ENCODE measurements around the gene DPP8.
A peak's percentile ranks its signal among the peaks of the same experiment; 100 is the strongest.
"Not testable (repeated sequence)": the region's sequence is repeated elsewhere in the genome, so short reads cannot be mapped to it uniquely, and the experiment has no call there.

The DPP8 gene

DNA sequence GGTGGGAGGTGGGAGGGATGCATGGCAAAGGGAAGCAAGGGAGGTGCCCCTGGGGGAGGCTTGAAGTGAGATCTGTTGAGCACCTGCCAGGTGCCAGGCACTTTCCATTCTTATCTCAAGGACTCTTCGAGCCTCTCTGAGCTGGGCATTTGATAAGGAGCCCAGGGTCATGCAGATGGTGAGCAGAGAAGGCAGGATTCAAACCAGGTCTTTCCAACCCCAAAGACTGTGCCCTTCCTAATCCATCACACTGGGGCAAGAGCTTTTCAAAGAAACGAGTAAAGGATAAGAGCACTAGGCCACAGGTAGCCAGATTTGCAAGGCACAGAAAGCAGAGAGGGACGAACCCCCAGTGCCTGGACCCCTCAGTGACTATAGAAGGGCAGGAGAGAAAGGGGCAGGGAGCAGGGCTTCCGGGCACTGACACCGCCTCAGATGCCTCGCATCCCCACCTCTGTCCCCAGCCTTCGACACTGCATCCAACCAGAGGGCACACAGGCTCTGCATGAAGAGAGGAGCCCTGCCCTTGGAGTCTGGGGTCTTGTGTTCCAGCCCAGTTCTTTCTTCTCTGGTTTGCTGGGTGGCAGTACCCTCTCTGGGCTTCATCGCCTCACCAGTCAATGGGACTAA lies 115.8 kb downstream of the DPP8 start:
- no peak for DNase-seq

DNA sequence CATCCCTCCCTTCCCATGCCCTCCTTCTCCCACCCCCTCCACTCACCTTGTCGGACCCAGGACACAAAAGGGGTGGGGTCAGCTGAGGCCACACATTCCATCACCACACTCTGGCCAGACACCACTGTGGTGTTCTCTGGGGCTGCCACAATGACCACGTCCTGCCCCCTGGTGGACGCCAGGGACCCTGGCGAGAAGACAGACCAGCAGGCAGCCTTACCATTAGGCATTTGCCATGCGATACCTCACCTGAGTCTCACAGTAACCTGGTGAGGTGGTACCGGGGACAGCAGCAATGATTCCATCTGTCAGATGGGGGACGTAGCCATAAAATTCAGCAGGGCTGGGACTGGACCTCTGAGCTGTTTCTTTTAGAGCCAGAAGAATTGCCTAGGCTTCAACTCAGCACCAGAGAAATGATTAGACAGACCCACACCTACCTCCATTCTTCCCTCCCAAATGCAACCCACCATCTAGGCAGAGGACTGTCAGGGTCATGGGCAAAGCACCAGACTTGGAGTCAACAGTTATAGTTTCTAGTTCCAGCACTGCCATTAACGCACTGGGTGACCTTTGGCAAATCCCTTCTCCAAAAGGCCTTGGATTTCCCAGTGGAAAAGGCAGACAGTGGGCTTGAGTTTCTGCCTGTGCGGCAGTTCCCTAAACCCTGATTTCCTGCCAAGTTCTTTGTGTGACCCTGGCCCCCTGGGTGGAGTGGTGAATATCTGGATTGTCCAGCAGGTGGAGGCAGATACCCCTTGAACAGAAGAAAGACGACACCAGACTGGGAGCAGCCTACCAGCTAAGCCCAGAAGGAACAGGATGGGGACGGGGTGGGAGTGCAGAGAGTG lies 116.5 kb downstream of the DPP8 start:
- DNase-seq: peak; percentile 31

DNA sequence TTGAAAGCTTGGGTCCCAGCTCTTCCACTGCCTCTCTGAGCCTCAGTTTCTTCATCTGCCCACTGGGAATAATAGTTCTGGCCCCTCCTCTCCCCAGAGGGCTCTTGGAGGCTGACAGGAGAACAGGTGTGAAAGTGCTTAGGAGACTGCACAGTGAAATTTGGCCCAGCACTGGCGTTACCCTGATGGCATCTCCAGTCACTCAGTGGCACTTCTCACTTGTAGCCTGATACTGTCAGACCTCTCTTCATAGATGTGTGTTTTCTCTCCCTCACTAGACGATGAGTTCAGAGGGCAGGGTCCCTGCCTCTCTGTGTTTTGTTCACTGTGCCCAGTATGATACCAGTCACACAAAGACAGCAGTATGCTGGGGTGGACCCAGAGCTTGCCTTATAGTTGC lies 117.5 kb downstream of the DPP8 start:
- DNase-seq: no peak

DNA sequence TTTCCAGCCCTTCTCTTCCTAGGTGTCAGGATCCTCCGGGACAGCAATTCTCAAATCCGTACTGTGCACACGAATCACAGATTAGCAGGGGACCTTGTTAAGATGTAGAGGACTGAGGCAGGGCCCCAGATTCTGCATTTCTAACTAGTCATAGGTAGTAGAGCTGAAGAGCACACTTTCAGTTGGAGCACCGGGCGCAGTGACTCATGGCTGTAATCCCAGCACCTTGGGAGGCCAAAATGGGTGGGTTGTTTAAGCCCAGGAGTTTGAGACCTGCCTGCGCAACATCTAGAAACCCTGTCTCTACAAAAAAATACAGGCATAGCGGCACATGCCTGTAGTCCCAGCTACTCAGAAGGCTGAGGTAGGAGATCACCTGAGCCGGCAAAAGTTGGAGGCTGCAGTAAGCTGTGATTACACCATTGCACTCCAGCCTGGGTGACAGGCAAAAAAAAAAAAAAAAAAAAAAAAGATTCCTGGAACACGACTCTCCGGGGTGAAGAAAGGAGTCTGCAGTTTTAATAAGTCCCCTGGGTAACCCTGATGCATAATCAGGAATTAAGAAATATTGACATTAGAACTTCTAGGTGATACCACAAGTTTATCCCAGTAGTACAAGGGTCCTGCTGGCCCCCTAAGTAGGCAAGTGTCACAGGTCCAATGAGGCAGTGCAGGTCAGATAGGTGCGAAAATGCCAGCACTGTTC lies 118.3 kb downstream of the DPP8 start:
- no peak for DNase-seq

DNA sequence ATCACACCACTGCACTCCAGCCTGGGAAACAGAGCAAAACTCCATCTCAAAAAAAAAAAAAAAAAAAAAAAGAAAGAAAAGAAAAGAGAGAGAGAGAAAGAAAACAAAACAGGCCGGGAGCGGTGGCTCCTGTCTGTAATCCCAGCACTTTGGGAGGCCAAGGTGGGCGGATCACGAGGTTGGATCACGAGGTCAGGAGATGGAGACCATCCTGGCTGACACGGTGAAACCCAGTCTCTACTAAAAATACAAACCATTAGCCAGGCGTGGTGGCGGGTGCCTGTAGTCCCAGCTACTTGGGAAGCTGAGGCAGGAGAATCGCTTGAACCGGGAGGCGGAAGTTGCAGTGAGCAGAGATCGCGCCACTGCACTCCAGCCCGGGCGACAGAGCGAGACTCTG lies 119.0 kb downstream of the DPP8 start:
- not testable (repeated sequence) for DNase-seq

DNA sequence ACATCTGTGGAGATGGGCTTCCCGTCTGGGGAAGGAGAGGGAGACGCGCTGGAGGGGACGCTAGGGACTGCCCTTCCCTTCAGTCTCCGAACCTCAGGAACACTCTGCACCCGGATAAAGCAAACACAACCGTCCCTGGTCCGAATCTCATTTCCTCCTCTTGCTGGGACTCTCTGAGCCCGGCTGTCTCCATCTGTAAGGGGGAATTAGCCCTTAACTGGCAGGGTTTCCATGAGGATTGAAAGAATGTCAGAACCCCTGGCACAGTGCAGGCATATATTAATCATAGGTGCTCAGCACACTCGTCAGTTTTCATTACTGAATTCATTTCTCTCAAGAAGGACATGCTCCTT lies 120.5 kb downstream of the DPP8 start:
- DNase-seq: no peak

DNA sequence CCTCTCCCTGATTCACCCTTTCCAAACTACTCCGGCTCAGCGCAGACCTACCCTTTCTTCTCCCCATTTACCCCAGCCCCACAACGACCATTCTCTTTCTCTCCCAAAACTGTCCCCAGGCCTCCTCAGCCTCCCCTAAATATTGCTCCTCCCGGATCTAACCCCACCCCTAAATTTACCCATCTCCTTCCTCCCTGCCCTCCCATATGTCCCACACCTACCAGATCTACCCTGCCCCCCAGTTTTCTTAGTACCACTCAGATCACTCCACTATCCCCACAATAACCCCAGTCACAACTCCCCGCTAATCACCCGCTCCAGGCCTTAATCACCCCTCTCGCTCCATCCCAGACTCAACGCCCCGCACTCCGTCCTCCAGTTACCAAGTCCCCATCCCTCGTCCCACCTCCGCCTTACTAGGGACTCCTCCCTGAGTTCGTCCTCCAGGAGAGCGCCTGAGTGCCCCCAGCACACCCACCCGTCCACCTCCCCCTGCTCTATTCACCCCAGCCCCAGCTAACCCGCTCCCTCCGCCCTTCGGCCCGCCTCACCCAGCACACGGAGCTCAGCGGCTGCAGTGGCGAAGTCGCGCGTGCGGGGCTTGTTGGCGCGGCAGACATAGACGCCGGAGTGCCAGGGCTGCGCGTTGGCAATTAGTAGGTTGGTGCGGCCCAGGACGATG lies 121.1 kb downstream of the DPP8 start:
- no peak for DNase-seq

DNA sequence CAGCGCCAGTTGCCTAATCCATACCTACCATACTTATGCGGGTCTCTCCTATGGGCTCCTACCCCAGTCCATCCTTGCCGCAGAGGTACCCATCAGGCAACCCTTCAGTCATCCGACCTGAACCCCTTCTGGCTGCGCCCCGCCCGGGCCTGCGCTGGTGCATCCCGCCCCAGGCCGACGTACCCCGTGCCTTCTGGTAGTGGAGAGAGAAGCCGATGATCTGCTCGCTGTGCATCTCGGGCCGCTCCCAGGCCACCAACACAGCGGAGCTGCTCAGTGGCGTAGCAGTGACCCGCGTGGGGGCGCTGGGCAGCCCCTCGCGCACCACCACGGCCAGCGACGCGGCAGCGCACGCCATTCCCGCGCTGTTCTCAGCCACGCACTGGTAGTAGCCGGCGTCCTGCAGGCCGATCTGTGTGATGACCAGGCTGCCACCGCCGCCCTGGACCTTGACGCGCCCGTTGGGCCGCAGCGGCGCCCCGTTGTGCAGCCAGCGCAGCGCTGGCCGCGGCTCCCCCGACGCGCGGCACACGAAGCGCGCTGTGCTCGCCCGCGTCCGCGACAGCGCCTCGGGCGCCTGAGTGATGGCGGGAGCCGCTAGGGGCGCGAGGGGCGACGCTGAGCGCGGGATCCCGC lies 121.8 kb downstream of the DPP8 start:
- no peak for DNase-seq

DNA sequence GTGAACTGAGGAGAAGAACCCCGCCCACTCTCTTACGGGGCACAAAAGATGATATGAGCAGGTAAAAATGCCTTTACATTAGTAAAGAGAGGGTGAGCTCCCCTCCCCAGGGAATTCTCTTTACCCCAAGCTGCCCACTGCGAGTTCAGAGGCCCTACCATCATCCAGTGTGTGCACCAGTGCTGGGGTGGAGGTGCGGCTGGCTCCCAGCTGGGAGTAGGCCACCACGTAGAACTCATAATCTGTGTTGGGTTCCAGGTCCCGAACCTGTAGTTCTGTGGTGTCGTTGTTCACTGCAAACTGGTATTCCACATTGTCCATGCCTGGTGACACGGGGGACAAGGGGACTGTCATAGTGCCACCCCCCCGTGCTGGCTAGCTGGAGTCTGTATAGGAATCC lies 122.6 kb downstream of the DPP8 start:
- DNase-seq: no peak

DNA sequence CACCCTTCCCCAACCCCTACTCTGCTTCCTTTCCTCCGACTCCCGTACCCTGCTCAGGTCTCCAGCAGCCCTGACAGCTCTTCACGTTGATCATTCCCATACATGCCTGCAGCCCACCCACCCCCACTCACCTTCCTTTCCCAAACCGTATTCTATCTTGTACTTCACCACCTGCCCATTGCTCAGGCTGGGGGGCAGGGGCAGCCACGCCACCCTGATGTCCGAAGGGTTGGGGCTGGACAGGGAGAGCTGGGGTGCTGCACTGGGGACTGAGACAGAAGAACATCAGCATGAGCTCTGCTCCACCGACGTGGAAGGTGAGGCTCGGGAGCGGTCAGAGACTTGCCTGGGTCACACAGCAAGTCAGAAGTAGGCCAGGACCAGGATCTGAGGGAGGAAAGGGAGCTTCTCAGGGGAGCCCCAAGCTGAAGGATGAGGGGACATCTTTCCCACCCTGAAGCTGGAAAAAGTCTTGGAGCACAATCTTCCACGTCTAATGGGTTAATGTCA lies 123.2 kb downstream of the DPP8 start:
- DNase-seq: no peak

DNA sequence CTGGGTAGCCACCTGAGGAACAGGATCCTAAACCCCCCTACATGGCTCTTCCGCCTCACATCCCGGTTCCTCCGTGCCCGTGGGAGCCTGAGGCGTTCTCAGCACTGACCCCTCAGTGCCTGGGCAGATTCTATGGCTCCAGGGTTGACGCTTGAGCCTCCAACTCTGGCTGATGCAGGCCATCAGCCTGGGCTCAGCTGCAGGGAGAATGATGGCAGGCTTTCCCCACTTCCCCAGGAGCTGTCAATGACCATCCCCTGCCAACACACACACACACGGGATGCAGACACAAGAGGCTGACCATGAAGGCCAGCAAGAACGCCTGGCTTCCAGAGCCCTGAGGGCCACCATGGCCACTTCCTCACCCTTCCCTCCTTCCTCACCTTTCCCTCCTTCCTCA lies 123.9 kb downstream of the DPP8 start:
- no peak for DNase-seq

DNA sequence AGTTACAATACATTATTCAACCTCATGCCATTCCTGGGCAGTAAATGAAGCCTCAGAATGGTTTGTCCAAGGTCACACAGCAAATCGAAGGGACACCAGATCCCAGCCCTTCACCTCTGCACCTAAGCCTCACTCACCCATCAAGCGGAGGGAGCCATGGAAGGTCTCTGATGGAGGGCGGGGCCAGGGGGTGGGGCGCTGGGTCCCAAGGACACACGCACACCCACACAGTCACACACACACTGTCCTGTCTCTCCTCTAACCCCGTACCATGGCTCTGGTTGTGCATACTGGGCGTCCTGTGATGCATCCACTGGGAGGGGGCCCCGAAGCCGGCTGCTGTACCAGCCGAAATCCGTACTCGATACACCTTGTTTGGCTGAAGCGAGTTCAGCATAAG lies 124.4 kb downstream of the DPP8 start:
- DNase-seq: no peak
